Measurements from ENCODE around the gene CAPN10. TPM values are rescaled to one million over a fixed set of nuclear protein-coding genes. Genes with fewer than 3 reads are reported as not detected.

The CAPN10 gene
- polyA plus RNA-seq, 2 of the 4 experiments (the other 2 are of a cell fraction), result 8.4 to 15.8 TPM

DNA sequence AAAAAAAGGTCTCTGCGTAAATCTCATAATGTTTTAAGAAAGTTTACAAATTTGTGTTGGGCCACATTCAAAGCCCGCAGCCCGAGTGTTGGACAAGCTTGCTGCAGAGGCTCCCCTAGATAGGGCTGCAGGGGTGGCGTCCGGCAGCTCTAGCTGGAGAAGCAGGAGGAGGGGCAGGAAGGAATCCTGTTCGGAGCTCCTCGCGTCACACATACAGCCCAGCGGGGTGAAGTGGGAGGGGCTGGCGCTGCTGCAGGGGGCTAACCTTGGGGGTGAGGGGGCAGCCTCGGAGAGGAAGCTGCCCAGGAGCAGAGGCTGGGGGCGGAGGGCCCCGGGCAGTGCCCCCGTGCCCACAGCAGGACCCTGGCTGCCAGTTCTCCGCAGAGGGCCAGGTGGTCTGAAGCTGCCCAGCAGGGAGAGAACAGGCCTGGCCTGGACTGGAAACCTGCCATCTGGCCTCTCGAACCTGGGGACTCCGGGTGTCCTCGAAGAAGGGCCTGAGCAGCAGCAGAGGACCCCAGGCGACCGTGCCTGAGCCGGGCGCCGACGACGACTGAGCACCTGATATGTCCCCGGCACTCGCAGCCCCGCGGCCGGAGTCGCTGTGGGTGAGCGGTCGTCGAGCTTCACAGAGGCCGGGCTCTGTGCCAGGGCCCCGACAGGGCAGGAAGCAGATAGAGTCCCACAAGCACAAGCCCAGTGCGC is 36.1 kb downstream of the CAPN10 start:
- ATAC-seq, result no peak
- no peak overlapping the region for H3K4me2 ChIP-seq
- POLR2A ChIA-PET, result no interaction called here
- CTCF ChIA-PET, result interaction anchor here (0.7 to 1.7 kb wide), 4 partner anchors 10 to 228 kb away, joined by 3 to 5 read pairs (median 4); no protein-coding TSS in a partner anchor
- H3K4me1 ChIP-seq, result no peaks in the 10 kb centered on the region
- H3K9me3 ChIP-seq, result no peaks in the 10 kb centered on the region
- WGBS (ENCODE audit: missing lambda C conversion rate), result 81% methylated on average over 22 of the region's 37 CpGs
- no peak for DNase-seq (ENCODE audit: low read depth in 1 of 2, low spot score in 1 of 2)
- FAIRE-seq, result no peak
- H3K4me3 ChIP-seq, result no peak overlapping the region
- H3K27ac ChIP-seq, result no peak overlapping the region
- no peak for TF ChIP-seq ZC3H11A (IDR thresholded peaks at IDR 0.05)
- TF ChIP-seq SREBF2 (IDR thresholded peaks at IDR 0.05), result no peak
- no peak for TF ChIP-seq POLR2AphosphoS2 (conservative IDR thresholded peaks at IDR 0.05; ENCODE audit: low read length)
- TF ChIP-seq ZFP36 (IDR thresholded peaks at IDR 0.05; ENCODE audit: borderline replicate concordance, partially characterized antibody), result no peak
- no peak for TF ChIP-seq CBX8 (IDR thresholded peaks at IDR 0.05)
- no peak for TF ChIP-seq TP53 (CRISPR knock-in tag; IDR thresholded peaks at IDR 0.05)

DNA sequence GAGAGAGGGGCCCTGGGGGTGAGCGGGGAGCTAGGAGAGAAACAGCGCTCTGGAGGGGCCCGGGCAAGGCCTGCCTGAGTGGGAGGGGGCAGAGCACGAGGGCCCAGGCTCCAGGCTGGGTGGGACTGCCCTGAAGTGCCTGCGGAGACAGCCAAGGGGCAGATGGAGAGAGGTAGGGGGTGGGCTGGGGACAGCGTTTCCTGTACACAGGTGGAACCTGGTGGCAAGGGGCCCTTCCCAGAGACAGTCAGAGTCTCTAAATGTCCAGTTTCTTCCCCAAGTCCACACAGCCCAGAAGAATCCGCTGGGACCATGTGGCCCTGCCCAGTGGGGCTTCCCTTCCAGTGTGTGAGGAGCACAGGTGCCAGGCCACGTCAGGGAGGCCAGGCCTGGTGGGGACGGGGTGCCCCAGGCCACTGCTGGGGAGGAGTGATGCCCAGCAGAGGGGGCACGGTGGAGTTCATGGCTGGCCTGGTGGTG is 37.0 kb downstream of the CAPN10 start:
- no peak for FAIRE-seq
- no peak for DNase-seq (ENCODE audit: low read depth in 1 of 2, low spot score in 1 of 2)
- Histone ChIP-seq H3K4me3 (no peak overlapping the region), H3K4me2 (no peak overlapping the region), H3K4me1 (no peaks in the 10 kb centered on the region), H3K27ac (no peak overlapping the region), H3K9me3 (no peaks in the 10 kb centered on the region)
- ATAC-seq, result peak in 1 of 2 experiments; percentile 9; a peak in 2 of 6 replicates
- POLR2A ChIA-PET, result no interaction called here
- 77% methylated on average over 7 of the region's 10 CpGs for WGBS (ENCODE audit: missing lambda C conversion rate)
- CTCF ChIA-PET, result interaction anchor here (1.6 kb wide), 1 partner anchor 227 kb away, joined by 4 read pairs; no protein-coding TSS in a partner anchor
- no peak for TF ChIP-seq NFE2L2 (conservative IDR thresholded peaks at IDR 0.05; ENCODE audit: low read length)
- no peak for TF ChIP-seq KDM1A (IDR thresholded peaks at IDR 0.05; ENCODE audit: low read depth)
- TF ChIP-seq HOXA7 (CRISPR knock-in tag; IDR thresholded peaks at IDR 0.05), result no peak
- TF ChIP-seq GATA3 (IDR thresholded peaks at IDR 0.05; ENCODE audit: borderline replicate concordance), result no peak
- no peak for TF ChIP-seq CHD4 (IDR thresholded peaks at IDR 0.05; ENCODE audit: borderline replicate concordance)
- TF ChIP-seq HOXB13 (CRISPR knock-in tag; IDR thresholded peaks at IDR 0.05; ENCODE audit: low read depth), result no peak
- no peak for TF ChIP-seq CHD2 (IDR thresholded peaks at IDR 0.05; ENCODE audit: low read length, partially characterized antibody)
- no peak for TF ChIP-seq JUN (IDR thresholded peaks at IDR 0.05)
- TF ChIP-seq ESRRA (IDR thresholded peaks at IDR 0.05; ENCODE audit: borderline replicate concordance, low read length), result no peak
- no peak for TF ChIP-seq MAZ (IDR thresholded peaks at IDR 0.05; ENCODE audit: borderline replicate concordance, low read depth, low read length)
- TF ChIP-seq, protein P1, sequence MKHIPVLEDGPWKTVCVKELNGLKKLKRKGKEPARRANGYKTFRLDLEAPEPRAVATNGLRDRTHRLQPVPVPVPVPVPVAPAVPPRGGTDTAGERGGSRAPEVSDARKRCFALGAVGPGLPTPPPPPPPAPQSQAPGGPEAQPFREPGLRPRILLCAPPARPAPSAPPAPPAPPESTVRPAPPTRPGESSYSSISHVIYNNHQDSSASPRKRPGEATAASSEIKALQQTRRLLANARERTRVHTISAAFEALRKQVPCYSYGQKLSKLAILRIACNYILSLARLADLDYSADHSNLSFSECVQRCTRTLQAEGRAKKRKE (CRISPR knock-in tag; IDR thresholded peaks at IDR 0.05; ENCODE audit: low read depth), result no peak
- no peak for TF ChIP-seq SMC3 (IDR thresholded peaks at IDR 0.05)
- TF ChIP-seq POLR2AphosphoS2 (conservative IDR thresholded peaks at IDR 0.05; ENCODE audit: low read length), result no peak
- no peak for TF ChIP-seq PHF8 (IDR thresholded peaks at IDR 0.05; ENCODE audit: borderline replicate concordance, low read depth)
- no peak for TF ChIP-seq MYC (IDR thresholded peaks at IDR 0.05; ENCODE audit: borderline replicate concordance, low read length)

GRCh38 chr2:240624011-240624949 is 37.7 kb downstream of the CAPN10 start:
- H3K4me3 ChIP-seq, result no peak overlapping the region
- ATAC-seq, result peak; percentile 21 to 33; a peak in 4 of 6 replicates
- ChIA-PET CTCF (interaction anchor here (1.6 kb wide), 1 partner anchor 227 kb away, joined by 4 read pairs; no protein-coding TSS in a partner anchor), POLR2A (no interaction called here)
- no peaks in the 10 kb centered on the region for H3K9me3 ChIP-seq
- no peaks in the 10 kb centered on the region for H3K4me1 ChIP-seq
- H3K27ac ChIP-seq, result no peak overlapping the region
- TF ChIP-seq EHF (CRISPR knock-in tag; IDR thresholded peaks at IDR 0.05), result no peak
- no peak for TF ChIP-seq BHLHE40 (IDR thresholded peaks at IDR 0.05; ENCODE audit: low read depth, low read length)
- no peak for TF ChIP-seq ZNF302 (CRISPR knock-in tag; IDR thresholded peaks at IDR 0.05)
- FAIRE-seq, result no peak
- DNase-seq (ENCODE audit: low read depth in 1 of 2, low spot score in 1 of 2), result no peak
- no peak overlapping the region for H3K4me2 ChIP-seq
- 85% methylated on average over 13 of the region's 24 CpGs for WGBS (ENCODE audit: missing lambda C conversion rate)
